K562 (cell line): Measurements from ENCODE around the gene POLR2B. TPM values are rescaled to one million over a fixed set of nuclear protein-coding genes. Genes with fewer than 3 reads are reported as not detected.

Source experiments
- CHD1 ChIP-seq: fragments of 200-600 bp; sonication (generic); IDR thresholded peaks from one replicate; pipeline ENCODE4 v1.6.1; 2012; ENCODE audit warnings: mild to moderate bottlenecking, moderate library complexity, low read length, inconsistent platforms
- ETV6 ChIP-seq, 3 experiments: fragments of 150-350 bp in 1 of 3; sonication (generic) in 1 of 3; formaldehyde crosslinking in 1 of 3; IDR thresholded peaks; 2 replicates each; pipeline versions ENCODE4 v1.6.1 to v1.8.0; 2014 to 2022; ENCODE audit warnings: borderline replicate concordance in 2 of 3, low read depth in 2 of 3, antibody characterized with exemption in 1 of 3, low read length in 1 of 3, mild to moderate bottlenecking in 1 of 3, missing genetic modification reagents in 1 of 3
- KAT2B ChIP-seq: IDR thresholded peaks from one replicate; pipeline ENCODE4 v1.6.1; 2012; ENCODE audit warnings: low read depth, mild to moderate bottlenecking, control low read depth, inconsistent platforms, low read length, moderate library complexity
- KAT7 ChIP-seq: sonication (generic); formaldehyde crosslinking; IDR thresholded peaks from 2 replicates; pipeline ENCODE4 v1.8.0; 2022; ENCODE audit warnings: missing genetic modification reagents, mild to moderate bottlenecking, borderline replicate concordance
- MEF2D ChIP-seq: conservative IDR thresholded peaks from 2 replicates; pipeline ENCODE4 v1.6.1; 2016; ENCODE audit warnings: low read depth, missing genetic modification characterization, missing compliant biosample characterization
- NR1H2 ChIP-seq: sonication (generic); formaldehyde crosslinking; IDR thresholded peaks from 2 replicates; pipeline ENCODE4 v1.4.0; 2020; ENCODE audit warnings: mild to moderate bottlenecking, missing genetic modification reagents
- NR2F6 ChIP-seq: fragments of 450-650 bp; formaldehyde crosslinking; IDR thresholded peaks from 2 replicates; pipeline ENCODE4 v1.4.0; 2020; ENCODE audit warnings: mild to moderate bottlenecking
- NR3C1 ChIP-seq: sonication (generic); formaldehyde crosslinking; IDR thresholded peaks from 2 replicates; pipeline ENCODE4 v1.8.1; 2022; ENCODE audit warnings: missing genetic modification reagents
- POLR2B ChIP-seq: fragments of 450-650 bp; IDR thresholded peaks from 2 replicates; pipeline ENCODE4 v1.6.1; 2018; ENCODE audit warnings: low read depth; ENCODE audit not compliant: partially characterized antibody
- SIN3A ChIP-seq, 2 experiments: fragments of 150-350 bp in 1 of 2; IDR thresholded peaks; 2 replicates each; pipeline ENCODE4 v1.6.1; 2011 to 2016; ENCODE audit warnings: borderline replicate concordance in 2 of 2, low read depth in 2 of 2, low read length in 2 of 2, mild to moderate bottlenecking in 2 of 2, moderate library complexity in 2 of 2; ENCODE audit not compliant: control insufficient read depth in 1 of 2
- ZNF232 ChIP-seq: sonication (generic); formaldehyde crosslinking; IDR thresholded peaks from 2 replicates; pipeline ENCODE4 v1.8.0; 2022; ENCODE audit warnings: mild to moderate bottlenecking, missing genetic modification reagents
- ZNF354B ChIP-seq: fragments of 250-450 bp; sonication (Bioruptor Pico); IDR thresholded peaks from 2 replicates; pipeline ENCODE4 v1.4.0; 2020
- ZNF778 ChIP-seq: fragments of 450-650 bp; formaldehyde crosslinking; IDR thresholded peaks from 2 replicates; pipeline ENCODE4 v1.4.0; 2020; ENCODE audit warnings: mild to moderate bottlenecking, moderate library complexity
- polyA plus RNA-seq, 8 experiments: library from polyadenylated mRNA; depleted of rRNA in 4 of 8; stranded (reverse) in 5 of 8; unstranded in 3 of 8; fragments of >200 nt; fragmentation: Nextera tagmentation in 2 of 8; fragmentation: Illumina TruSeq in 1 of 8; extraction: Ambion mirVana in 2 of 8; extraction: Trizol in 1 of 8; gene quantifications; 2 replicates each; pipeline versions ENCODE4 v1.2.1 to v1.2.3, GENCODE V29; 2011 to 2014; ENCODE audit warnings: inconsistent platforms in 1 of 8, missing spikeins in 1 of 8
- total RNA-seq, 7 experiments: library from RNA; depleted of rRNA in 6 of 7; stranded (reverse); fragments of >200 nt in 6 of 7; fragmentation: Illumina TruSeq in 2 of 7; extraction: Trizol in 2 of 7; gene quantifications; 2 replicates each; pipeline versions ENCODE4 v1.2.1 to v1.2.3, GENCODE V29; 2011 to 2021; ENCODE audit warnings: low replicate concordance in 1 of 7
- TF ChIP-seq, protein P1 (sequence below), 2 experiments: fragments of 450-650 bp in 1 of 2; sonication (generic) in 1 of 2; formaldehyde crosslinking in 1 of 2; IDR thresholded peaks in 1 of 2; conservative IDR thresholded peaks in 1 of 2; 2 replicates each; pipeline versions ENCODE4 v1.6.1 to v1.8.1; 2016 to 2023; ENCODE audit warnings: mild to moderate bottlenecking in 2 of 2, moderate library complexity in 2 of 2, inconsistent platforms in 1 of 2, missing genetic modification reagents in 1 of 2
- TF ChIP-seq, protein P2 (sequence below): sonication (generic); formaldehyde crosslinking; IDR thresholded peaks from 2 replicates; pipeline ENCODE4 v1.8.1; 2023; ENCODE audit warnings: mild to moderate bottlenecking, missing genetic modification reagents
- TF ChIP-seq, protein P3 (sequence below), 2 experiments: fragments of 450-650 bp; conservative IDR thresholded peaks; 2 replicates each; pipeline ENCODE4 v1.6.1; 2017; ENCODE audit warnings: mild to moderate bottlenecking in 2 of 2, moderate library complexity in 2 of 2
- TF ChIP-seq, protein P4 (sequence below): sonication (generic); formaldehyde crosslinking; IDR thresholded peaks from 2 replicates; pipeline ENCODE4 v1.8.1; 2023; ENCODE audit warnings: mild to moderate bottlenecking, missing genetic modification reagents
- TF ChIP-seq, protein P5 (sequence below): sonication (generic); formaldehyde crosslinking; IDR thresholded peaks from 2 replicates; pipeline ENCODE4 v1.8.0; 2022; ENCODE audit warnings: missing genetic modification reagents, mild to moderate bottlenecking, borderline replicate concordance

POLR2B gene
- total and polyA plus RNA-seq, 9 of the 15 experiments (the other 6 are each of a cell fraction or from before 2014, with no cell fraction given) = 60.9 to 208 (median 142) TPM

DNA sequence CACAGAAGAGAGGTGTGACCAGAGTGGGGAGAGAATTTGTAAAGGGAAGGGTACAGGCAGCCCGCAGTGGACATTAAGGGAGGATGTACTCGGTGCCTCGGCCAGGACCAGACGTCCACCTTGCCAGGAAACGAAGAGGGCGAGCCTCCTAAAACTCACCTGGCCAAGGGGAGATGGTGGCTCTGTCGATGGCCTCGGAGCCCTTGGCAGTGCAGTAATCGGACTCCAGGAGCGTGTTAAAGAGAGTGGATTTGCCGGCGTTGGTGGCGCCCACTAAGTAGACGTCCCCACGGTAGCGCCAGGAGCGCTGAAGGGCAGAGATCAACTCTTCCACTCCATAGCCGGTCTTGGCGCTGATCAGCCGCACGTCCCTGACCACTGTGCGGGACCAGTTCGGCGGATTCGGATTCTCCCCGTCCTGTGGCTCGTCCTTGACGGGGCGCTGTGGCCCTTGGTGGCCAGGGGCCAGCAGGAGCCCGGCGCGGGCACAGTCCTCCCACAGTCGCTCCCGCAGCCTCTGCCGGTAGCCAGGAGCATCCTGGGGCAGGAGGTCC is 2.3 kb upstream of the POLR2B start (continued):
- TF ChIP-seq, protein P1, sequence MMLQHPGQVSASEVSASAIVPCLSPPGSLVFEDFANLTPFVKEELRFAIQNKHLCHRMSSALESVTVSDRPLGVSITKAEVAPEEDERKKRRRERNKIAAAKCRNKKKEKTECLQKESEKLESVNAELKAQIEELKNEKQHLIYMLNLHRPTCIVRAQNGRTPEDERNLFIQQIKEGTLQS (IDR thresholded peaks at IDR 0.05) = no peak
- TF ChIP-seq, protein P1 (CRISPR knock-in tag; conservative IDR thresholded peaks at IDR 0.05) = no peak
- TF ChIP-seq SIN3A (IDR thresholded peaks at IDR 0.05; ENCODE audit: borderline replicate concordance in 2 of 2, control insufficient read depth in 1 of 2, low read depth in 2 of 2, low read length in 2 of 2) = peak in 1 of 2 experiments; percentile 13; a peak in 1 of 4 replicates
- TF ChIP-seq NR2F6 (CRISPR knock-in tag) = no peak
- TF ChIP-seq KAT7 (CRISPR knock-in tag) = 0 out of 2 replicates have a peak, but pooled peaks have one; percentile 66
- no peak for TF ChIP-seq POLR2B
- TF ChIP-seq, protein P2, sequence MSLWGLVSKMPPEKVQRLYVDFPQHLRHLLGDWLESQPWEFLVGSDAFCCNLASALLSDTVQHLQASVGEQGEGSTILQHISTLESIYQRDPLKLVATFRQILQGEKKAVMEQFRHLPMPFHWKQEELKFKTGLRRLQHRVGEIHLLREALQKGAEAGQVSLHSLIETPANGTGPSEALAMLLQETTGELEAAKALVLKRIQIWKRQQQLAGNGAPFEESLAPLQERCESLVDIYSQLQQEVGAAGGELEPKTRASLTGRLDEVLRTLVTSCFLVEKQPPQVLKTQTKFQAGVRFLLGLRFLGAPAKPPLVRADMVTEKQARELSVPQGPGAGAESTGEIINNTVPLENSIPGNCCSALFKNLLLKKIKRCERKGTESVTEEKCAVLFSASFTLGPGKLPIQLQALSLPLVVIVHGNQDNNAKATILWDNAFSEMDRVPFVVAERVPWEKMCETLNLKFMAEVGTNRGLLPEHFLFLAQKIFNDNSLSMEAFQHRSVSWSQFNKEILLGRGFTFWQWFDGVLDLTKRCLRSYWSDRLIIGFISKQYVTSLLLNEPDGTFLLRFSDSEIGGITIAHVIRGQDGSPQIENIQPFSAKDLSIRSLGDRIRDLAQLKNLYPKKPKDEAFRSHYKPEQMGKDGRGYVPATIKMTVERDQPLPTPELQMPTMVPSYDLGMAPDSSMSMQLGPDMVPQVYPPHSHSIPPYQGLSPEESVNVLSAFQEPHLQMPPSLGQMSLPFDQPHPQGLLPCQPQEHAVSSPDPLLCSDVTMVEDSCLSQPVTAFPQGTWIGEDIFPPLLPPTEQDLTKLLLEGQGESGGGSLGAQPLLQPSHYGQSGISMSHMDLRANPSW (CRISPR knock-in tag) = no peak
- peak; percentile 70 for TF ChIP-seq CHD1
- TF ChIP-seq, protein P3, sequence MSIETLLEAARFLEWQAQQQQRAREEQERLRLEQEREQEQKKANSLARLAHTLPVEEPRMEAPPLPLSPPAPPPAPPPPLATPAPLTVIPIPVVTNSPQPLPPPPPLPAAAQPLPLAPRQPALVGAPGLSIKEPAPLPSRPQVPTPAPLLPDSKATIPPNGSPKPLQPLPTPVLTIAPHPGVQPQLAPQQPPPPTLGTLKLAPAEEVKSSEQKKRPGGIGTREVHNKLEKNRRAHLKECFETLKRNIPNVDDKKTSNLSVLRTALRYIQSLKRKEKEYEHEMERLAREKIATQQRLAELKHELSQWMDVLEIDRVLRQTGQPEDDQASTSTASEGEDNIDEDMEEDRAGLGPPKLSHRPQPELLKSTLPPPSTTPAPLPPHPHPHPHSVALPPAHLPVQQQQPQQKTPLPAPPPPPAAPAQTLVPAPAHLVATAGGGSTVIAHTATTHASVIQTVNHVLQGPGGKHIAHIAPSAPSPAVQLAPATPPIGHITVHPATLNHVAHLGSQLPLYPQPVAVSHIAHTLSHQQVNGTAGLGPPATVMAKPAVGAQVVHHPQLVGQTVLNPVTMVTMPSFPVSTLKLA (conservative IDR thresholded peaks at IDR 0.05) = no peak
- no peak for TF ChIP-seq MEF2D
- TF ChIP-seq NR1H2 (CRISPR knock-in tag) = no peak
- no peak for TF ChIP-seq ZNF354B (CRISPR knock-in tag)
- TF ChIP-seq, protein P4, sequence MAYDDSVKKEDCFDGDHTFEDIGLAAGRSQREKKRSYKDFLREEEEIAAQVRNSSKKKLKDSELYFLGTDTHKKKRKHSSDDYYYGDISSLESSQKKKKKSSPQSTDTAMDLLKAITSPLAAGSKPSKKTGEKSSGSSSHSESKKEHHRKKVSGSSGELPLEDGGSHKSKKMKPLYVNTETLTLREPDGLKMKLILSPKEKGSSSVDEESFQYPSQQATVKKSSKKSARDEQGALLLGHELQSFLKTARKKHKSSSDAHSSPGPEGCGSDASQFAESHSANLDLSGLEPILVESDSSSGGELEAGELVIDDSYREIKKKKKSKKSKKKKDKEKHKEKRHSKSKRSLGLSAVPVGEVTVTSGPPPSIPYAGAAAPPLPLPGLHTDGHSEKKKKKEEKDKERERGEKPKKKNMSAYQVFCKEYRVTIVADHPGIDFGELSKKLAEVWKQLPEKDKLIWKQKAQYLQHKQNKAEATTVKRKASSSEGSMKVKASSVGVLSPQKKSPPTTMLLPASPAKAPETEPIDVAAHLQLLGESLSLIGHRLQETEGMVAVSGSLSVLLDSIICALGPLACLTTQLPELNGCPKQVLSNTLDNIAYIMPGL = 0 out of 2 replicates have a peak, but pooled peaks have one; percentile 38
- TF ChIP-seq, protein P5, sequence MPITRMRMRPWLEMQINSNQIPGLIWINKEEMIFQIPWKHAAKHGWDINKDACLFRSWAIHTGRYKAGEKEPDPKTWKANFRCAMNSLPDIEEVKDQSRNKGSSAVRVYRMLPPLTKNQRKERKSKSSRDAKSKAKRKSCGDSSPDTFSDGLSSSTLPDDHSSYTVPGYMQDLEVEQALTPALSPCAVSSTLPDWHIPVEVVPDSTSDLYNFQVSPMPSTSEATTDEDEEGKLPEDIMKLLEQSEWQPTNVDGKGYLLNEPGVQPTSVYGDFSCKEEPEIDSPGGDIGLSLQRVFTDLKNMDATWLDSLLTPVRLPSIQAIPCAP (CRISPR knock-in tag) = 0 out of 2 replicates have a peak, but pooled peaks have one; percentile 36
- TF ChIP-seq ZNF778 = no peak
- TF ChIP-seq ZNF232 (CRISPR knock-in tag) = 0 out of 2 replicates have a peak, but pooled peaks have one; percentile 52
- TF ChIP-seq KAT2B = no peak
- TF ChIP-seq ETV6 (IDR thresholded peaks at IDR 0.05; ENCODE audit: borderline replicate concordance in 1 of 2, low read depth in 2 of 2, low read length in 1 of 2) = no peak
- TF ChIP-seq ETV6 (CRISPR knock-in tag; IDR thresholded peaks at IDR 0.05; ENCODE audit: borderline replicate concordance) = peak; percentile 61; the same call in 1 of the 2 replicates
- 0 out of 2 replicates have a peak, but pooled peaks have one; percentile 20 for TF ChIP-seq NR3C1
